OCI-LY7 (cell line): Measurements from ENCODE around the gene IL17RD. TPM values are rescaled to one million over a fixed set of nuclear protein-coding genes. Genes with fewer than 3 reads are reported as not detected.

Source experiments
- BruUV-seq: library from RNA; stranded (reverse); fragments of 400-500 nt; replicated peaks from 2 replicates; lab custom pipeline; 2021; lab: Mats Ljungman, UMichigan
- CTCF ChIA-PET: fragments of 300-600 bp; sonication (Branson Sonifier 250); formaldehyde crosslinking; loops from one replicate; lab custom pipeline; 2022; ENCODE audit warnings: antibody characterized with exemption; ENCODE audit not compliant: unreplicated experiment; lab: Charles Lee
- POLR2A ChIA-PET: fragments of 300-600 bp; sonication (Branson Sonifier 250); formaldehyde crosslinking; loops from one replicate; lab custom pipeline; 2022; ENCODE audit warnings: antibody characterized with exemption; lab: Charles Lee
- DNase-seq: peaks from one replicate; pipeline ENCODE4 v3.0.0-alpha.2; 2015; ENCODE audit warnings: low spot score
- H2AFZ ChIP-seq: fragments of 200-600 bp; sonication (generic), shearing (Covaris generic); 2 replicates; pipeline ENCODE4 v1.6.1; 2014; ENCODE audit warnings: mild to moderate bottlenecking, antibody characterized with exemption, low read length, moderate library complexity
- H3K27ac ChIP-seq: fragments of 200-600 bp; sonication (generic); 2 replicates; pipeline ENCODE4 v1.5.1; 2014; ENCODE audit warnings: mixed run types, low read depth, mild to moderate bottlenecking, moderate library complexity, low read length, inconsistent platforms; ENCODE audit not compliant: poor library complexity, severe bottlenecking
- H3K36me3 ChIP-seq: fragments of 200-600 bp; sonication (generic); 2 replicates; pipeline ENCODE4 v1.6.1; 2014; ENCODE audit warnings: mild to moderate bottlenecking, antibody characterized with exemption, low read length, moderate library complexity, mixed read lengths; ENCODE audit not compliant: insufficient read depth
- H3K4me1 ChIP-seq: fragments of 200-600 bp; sonication (generic); 2 replicates; pipeline ENCODE4 v1.5.1; 2014; ENCODE audit warnings: mild to moderate bottlenecking, low read length; ENCODE audit not compliant: insufficient read depth, poor library complexity, severe bottlenecking
- H3K4me2 ChIP-seq: fragments of 200-600 bp; sonication (generic); 2 replicates; pipeline ENCODE4 v1.6.1; 2014; ENCODE audit warnings: mild to moderate bottlenecking, low read length
- H3K4me3 ChIP-seq: fragments of 200-600 bp; sonication (generic); 2 replicates; pipeline ENCODE4 v1.5.1; 2014; ENCODE audit warnings: mild to moderate bottlenecking, low read depth, low read length; ENCODE audit not compliant: poor library complexity, severe bottlenecking
- H3K79me2 ChIP-seq: fragments of 200-600 bp; sonication (generic); 2 replicates; pipeline ENCODE4 v1.6.1; 2016; ENCODE audit warnings: low read depth, mild to moderate bottlenecking, low read length, moderate library complexity, mixed read lengths; ENCODE audit not compliant: insufficient read depth
- H3K9me2 ChIP-seq: fragments of 200-600 bp; sonication (generic); 2 replicates; pipeline ENCODE4 v1.6.1; 2016; ENCODE audit warnings: mild to moderate bottlenecking, low read length, mixed read lengths; ENCODE audit not compliant: insufficient read depth
- H3K9me3 ChIP-seq: fragments of 200-600 bp; sonication (generic); 2 replicates; pipeline ENCODE4 v1.6.1; 2014; ENCODE audit warnings: mild to moderate bottlenecking, mixed run types, low read length, mixed read lengths
- H4K20me1 ChIP-seq: fragments of 200-600 bp; sonication (generic); 2 replicates; pipeline ENCODE4 v1.6.1; 2014; ENCODE audit warnings: mild to moderate bottlenecking, antibody characterized with exemption, low read length, moderate library complexity, mixed read lengths; ENCODE audit not compliant: insufficient read depth
- EZH2phosphoT487 ChIP-seq: fragments of 200-600 bp; sonication (generic); IDR thresholded peaks from 2 replicates; pipeline ENCODE4 v1.6.1; 2018; ENCODE audit warnings: low read depth, borderline replicate concordance, mild to moderate bottlenecking, mixed run types, antibody characterized with exemption, low read length, moderate library complexity, mixed read lengths
- intact Hi-C: fragments of 100-400 bp; cut with micrococcal nuclease; formaldehyde crosslinking; loops from one replicate; pipeline ENCODE4 v1.10.0; 2022; ENCODE audit not compliant: unreplicated experiment
- total RNA-seq, 2 experiments: library from RNA; depleted of rRNA in 1 of 2; stranded (reverse); fragments of >200 nt in 1 of 2; shearing (Covaris generic) in 1 of 2; gene quantifications; 2 replicates each; pipeline ENCODE4 v1.2.3, GENCODE V29; 2014 to 2022
- TF ChIP-seq, protein P1 (sequence below): fragments of 200-600 bp; sonication (generic); conservative IDR thresholded peaks from 2 replicates; pipeline ENCODE4 v1.5.1; 2014; ENCODE audit warnings: mild to moderate bottlenecking, antibody characterized with exemption, low read length, moderate library complexity, mixed read lengths

IL17RD gene
- total RNA-seq, 2 experiments from 2014 or later = 0.06 to 0.36 TPM

DNA sequence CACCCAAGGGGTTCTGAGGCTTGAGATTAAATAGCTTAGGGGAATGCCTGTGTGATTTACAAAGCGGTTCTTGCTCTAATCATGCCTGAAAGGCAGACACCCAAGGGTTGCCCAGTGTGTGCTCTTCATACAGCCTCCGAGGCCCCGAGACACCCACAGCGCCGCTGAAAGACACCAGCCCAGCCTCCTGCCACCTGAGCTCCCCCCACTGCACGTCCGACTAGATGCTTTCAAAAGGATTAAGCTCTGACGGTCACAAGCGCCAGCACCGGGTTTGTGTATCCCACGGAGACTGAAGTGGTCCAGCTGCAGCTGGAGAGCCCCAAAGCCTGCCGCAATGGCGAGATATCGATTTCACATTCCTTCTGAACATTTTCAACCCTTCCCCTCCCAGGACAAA is 54.4 kb downstream of the IL17RD start:
- no peak overlapping the region for H3K4me2 ChIP-seq
- CTCF ChIA-PET = interaction anchor here (0.6 kb wide), 1 partner anchor 728 kb away, joined by 3 read pairs; no protein-coding TSS in a partner anchor
- intact Hi-C loops = no loop called here
- H3K4me1 ChIP-seq = peaks cover 10% of the 10 kb centered on the region
- no peak overlapping the region for H3K27ac ChIP-seq
- no peaks in the 10 kb centered on the region for H3K79me2 ChIP-seq
- no peaks in the 10 kb centered on the region for H4K20me1 ChIP-seq
- BruUV-seq = no TSS peak
- no peaks in the 10 kb centered on the region for H3K36me3 ChIP-seq
- TF ChIP-seq, protein P1, sequence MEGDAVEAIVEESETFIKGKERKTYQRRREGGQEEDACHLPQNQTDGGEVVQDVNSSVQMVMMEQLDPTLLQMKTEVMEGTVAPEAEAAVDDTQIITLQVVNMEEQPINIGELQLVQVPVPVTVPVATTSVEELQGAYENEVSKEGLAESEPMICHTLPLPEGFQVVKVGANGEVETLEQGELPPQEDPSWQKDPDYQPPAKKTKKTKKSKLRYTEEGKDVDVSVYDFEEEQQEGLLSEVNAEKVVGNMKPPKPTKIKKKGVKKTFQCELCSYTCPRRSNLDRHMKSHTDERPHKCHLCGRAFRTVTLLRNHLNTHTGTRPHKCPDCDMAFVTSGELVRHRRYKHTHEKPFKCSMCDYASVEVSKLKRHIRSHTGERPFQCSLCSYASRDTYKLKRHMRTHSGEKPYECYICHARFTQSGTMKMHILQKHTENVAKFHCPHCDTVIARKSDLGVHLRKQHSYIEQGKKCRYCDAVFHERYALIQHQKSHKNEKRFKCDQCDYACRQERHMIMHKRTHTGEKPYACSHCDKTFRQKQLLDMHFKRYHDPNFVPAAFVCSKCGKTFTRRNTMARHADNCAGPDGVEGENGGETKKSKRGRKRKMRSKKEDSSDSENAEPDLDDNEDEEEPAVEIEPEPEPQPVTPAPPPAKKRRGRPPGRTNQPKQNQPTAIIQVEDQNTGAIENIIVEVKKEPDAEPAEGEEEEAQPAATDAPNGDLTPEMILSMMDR = no peak
- TF ChIP-seq EZH2phosphoT487 = no peak
- no peak for DNase-seq
- no peak overlapping the region for H3K4me3 ChIP-seq
- no peak overlapping the region for H2AFZ ChIP-seq
- H3K9me3 ChIP-seq = no peaks in the 10 kb centered on the region
- no peaks in the 10 kb centered on the region for H3K9me2 ChIP-seq
- POLR2A ChIA-PET = no interaction called here

DNA sequence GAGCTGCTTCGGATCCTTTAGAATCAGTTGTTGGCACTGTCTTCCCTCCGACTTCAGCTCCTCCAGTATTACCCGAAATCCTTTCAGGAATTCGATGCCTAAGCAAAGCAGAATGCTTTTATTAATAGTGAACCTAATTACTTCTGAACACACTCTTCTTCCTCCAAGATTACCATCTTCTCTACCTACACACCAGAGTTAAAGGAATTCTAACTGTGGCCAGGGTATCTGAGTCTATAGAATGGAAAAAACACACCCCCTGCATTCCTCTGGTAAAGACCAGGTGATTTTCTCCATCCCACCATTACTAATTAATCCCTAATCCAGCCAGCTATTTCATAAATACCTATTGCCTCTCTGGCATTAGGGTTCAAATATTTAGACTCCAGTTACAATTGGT is 54.9 kb downstream of the IL17RD start:
- Histone ChIP-seq H2AFZ (no peak overlapping the region), H3K4me1 (peaks cover 5% of the 10 kb centered on the region), H3K79me2 (no peaks in the 10 kb centered on the region), H4K20me1 (no peaks in the 10 kb centered on the region), H3K9me3 (no peaks in the 10 kb centered on the region), H3K27ac (no peak overlapping the region), H3K36me3 (no peaks in the 10 kb centered on the region), H3K4me2 (no peak overlapping the region), H3K4me3 (no peak overlapping the region), H3K9me2 (no peaks in the 10 kb centered on the region)
- POLR2A ChIA-PET = no interaction called here
- CTCF ChIA-PET = no interaction called here
- no peak for DNase-seq
- intact Hi-C loops = no loop called here
- TF ChIP-seq EZH2phosphoT487 = no peak
- TF ChIP-seq, protein P1 = no peak
- no TSS peak for BruUV-seq

GRCh38 chr3:57109437-57110199 is 55.5 kb downstream of the IL17RD start:
- H3K27ac ChIP-seq = no peak overlapping the region
- H3K4me3 ChIP-seq = no peak overlapping the region
- no peak for DNase-seq
- intact Hi-C loops = no loop called here
- ChIA-PET POLR2A (no interaction called here), CTCF (no interaction called here)
- no peaks in the 10 kb centered on the region for H3K36me3 ChIP-seq
- H3K4me2 ChIP-seq = no peak overlapping the region
- H2AFZ ChIP-seq = no peak overlapping the region
- H3K4me1 ChIP-seq = no peaks in the 10 kb centered on the region
- H3K79me2 ChIP-seq = no peaks in the 10 kb centered on the region
- H3K9me2 ChIP-seq = no peaks in the 10 kb centered on the region
- BruUV-seq = no TSS peak
- H3K9me3 ChIP-seq = no peaks in the 10 kb centered on the region
- H4K20me1 ChIP-seq = no peaks in the 10 kb centered on the region
- no peak for TF ChIP-seq EZH2phosphoT487
- TF ChIP-seq, protein P1 = no peak
